ENCODE data around the gene FREM3. TPM values are rescaled to one million over a fixed set of nuclear protein-coding genes. Genes with fewer than 3 reads are reported as not detected.

Gene FREM3
- total and polyA plus RNA-seq, 2 of the 8 experiments (the other 6 are each of a cell fraction or from before 2014, with no cell fraction given), result 0.03 to 0.11 TPM

DNA sequence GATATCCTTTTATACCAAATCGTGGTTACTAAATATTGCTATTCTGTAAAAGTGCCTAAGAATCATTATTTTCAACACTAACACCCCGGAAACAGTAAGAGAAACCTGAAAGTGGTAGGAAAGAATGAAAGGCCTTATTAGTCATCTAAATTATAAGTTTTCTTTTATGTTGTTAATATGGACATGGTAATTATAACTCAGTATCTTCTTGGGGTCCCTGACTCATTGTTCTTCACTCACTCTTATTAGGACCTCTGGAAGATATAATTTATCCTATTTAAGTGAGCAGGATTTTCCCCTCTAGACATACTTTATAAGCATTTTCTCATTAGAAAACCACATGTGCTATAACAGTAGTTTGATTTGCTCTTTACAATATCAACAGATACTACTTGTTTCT lies 136.0 kb downstream of the FREM3 start:
- ChIA-PET CTCF (ENCODE audit: partially characterized antibody) (no interaction called here), POLR2A (ENCODE audit: partially characterized antibody) (no interaction called here)
- Histone ChIP-seq H2AK5ac (ENCODE audit: low read depth, low read length) (no peak overlapping the region), H3K4me2 (ENCODE audit: insufficient read depth in 1 of 2, low read depth in 2 of 2, low read length in 2 of 2) (no peak overlapping the region), H3K9ac (replicated peaks in 1 of 4; ENCODE audit: extremely low read depth in 1 of 4, low read depth in 3 of 4, low read length in 3 of 4) (no peak overlapping the region), H3K9me3 (ENCODE audit: insufficient read depth in 2 of 2, low read depth in 1 of 2, low read length in 1 of 2) (no peaks in the 10 kb centered on the region), H2BK15ac (ENCODE audit: low read length) (no peak overlapping the region), H3K36me3 (ENCODE audit: control insufficient read depth in 2 of 4, insufficient read depth in 4 of 4, low read length in 3 of 4) (no peaks in the 10 kb centered on the region), H2BK5ac (ENCODE audit: low read depth, low read length) (no peak overlapping the region), H3K27me3 (replicated peaks in 1 of 4; ENCODE audit: control insufficient read depth in 3 of 4, extremely low read depth in 1 of 4, insufficient read depth in 3 of 4, low read length in 3 of 4) (no peaks in the 10 kb centered on the region), H3K18ac (ENCODE audit: extremely low read depth, low read length) (no peak overlapping the region), H3K56ac (replicated peaks; ENCODE audit: insufficient read length, low read depth, low read length) (no peak overlapping the region), H3K4ac (replicated peaks; ENCODE audit: insufficient read length, low read depth, low read length) (no peak overlapping the region), H3K79me2 (ENCODE audit: control insufficient read depth in 1 of 2, insufficient read depth in 2 of 2, low read length in 2 of 2) (no peaks in the 10 kb centered on the region), H4K5ac (ENCODE audit: insufficient read length, low read depth, low read length) (no peak overlapping the region), H3K23me2 (ENCODE audit: low read depth, low read length) (no peaks in the 10 kb centered on the region; the same call in 1 of the 2 replicates), H4K20me1 (replicated peaks in 1 of 2; ENCODE audit: control insufficient read depth in 1 of 2, insufficient read depth in 2 of 2, low read length in 2 of 2) (no peaks in the 10 kb centered on the region), H4K91ac (replicated peaks; ENCODE audit: insufficient read length, low read length) (no peak overlapping the region), H4K8ac (ENCODE audit: extremely low read depth, insufficient read depth, low read length) (no peak overlapping the region), H2BK20ac (ENCODE audit: low read length) (no peak overlapping the region), H3K23ac (ENCODE audit: insufficient read length) (no peak overlapping the region), H3K79me1 (ENCODE audit: low read depth, low read length) (no peaks in the 10 kb centered on the region), H3K27ac (ENCODE audit: low read depth, low read length) (no peak overlapping the region), H3K14ac (ENCODE audit: insufficient read length) (no peak overlapping the region), H3K4me3 (ENCODE audit: extremely low read depth in 1 of 4, insufficient read depth in 2 of 4, low read depth in 3 of 4, low read length in 4 of 4) (no peak overlapping the region), H2BK120ac (replicated peaks; ENCODE audit: low read depth, low read length) (no peak overlapping the region), H2AFZ (ENCODE audit: low read length) (no peak overlapping the region), H2BK12ac (ENCODE audit: low read depth, low read length) (no peak overlapping the region), H3K4me1 (replicated peaks in 1 of 4; ENCODE audit: control insufficient read depth in 3 of 4, insufficient read depth in 4 of 4, low read length in 3 of 4) (no peaks in the 10 kb centered on the region; a peak in 1 of 7 replicates)
- 91% methylated on average over 2 of the region's 2 CpGs; no CpG with 5 or more reads in 1 of the 2 experiments for WGBS, 2 experiments (ENCODE audit: extremely low coverage in 1 of 2, insufficient coverage in 1 of 2, insufficient read length in 1 of 2, insufficient replicate concordance in 2 of 2, low coverage in 1 of 2, low lambda C conversion rate in 2 of 2, missing lambda C conversion rate in 1 of 2)
- no peak for TF ChIP-seq TAF1 (IDR thresholded peaks at IDR 0.05; ENCODE audit: low read depth, low read length)
- TF ChIP-seq TEAD4 (IDR thresholded peaks at IDR 0.05; ENCODE audit: low read depth, low read length), result no peak
- TF ChIP-seq HDAC6 (IDR thresholded peaks at IDR 0.05; ENCODE audit: low read depth, low read length), result no peak
- TF ChIP-seq SP1 (IDR thresholded peaks at IDR 0.05; ENCODE audit: low read depth, low read length), result no peak
- DNase-seq (ENCODE audit: low read depth in 1 of 2, low spot score in 2 of 2), result no peak
- FAIRE-seq, result no peak
